SIG-M5 treated with dmso at 0.1 percent for 504 hours (cell line): Measurements from ENCODE around the gene WDR47.
"Not testable (repeated sequence)": the region's sequence is repeated elsewhere in the genome, so short reads cannot be mapped to it uniquely, and the experiment has no call there.

ENCODE experiments used
- DNase-seq: peaks from one replicate; lab custom pipeline; 2025; ENCODE audit not compliant: unreplicated experiment; lab: John Stamatoyannopoulos, UW

WDR47 gene

DNA sequence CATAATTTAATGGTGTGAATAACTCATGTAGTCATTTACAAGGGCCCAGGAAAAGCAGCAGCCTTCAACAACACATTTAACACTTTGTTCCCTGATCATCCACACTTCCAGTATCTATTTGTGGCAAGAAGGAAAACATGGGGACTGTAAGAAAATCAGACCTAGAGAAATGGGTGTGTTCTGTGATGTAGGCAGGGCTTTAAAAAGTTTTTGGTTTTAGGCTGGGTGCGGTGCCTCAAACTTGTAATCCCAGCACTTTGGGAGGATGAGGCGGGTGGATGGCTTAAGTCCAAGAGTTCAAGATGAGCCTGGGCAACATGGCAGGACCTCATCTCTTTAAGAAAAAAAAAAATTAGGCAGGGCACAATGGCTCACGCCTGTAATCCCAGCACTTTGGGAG lies 14.2 kb upstream of the WDR47 start:
- DNase-seq, result no peak

DNA sequence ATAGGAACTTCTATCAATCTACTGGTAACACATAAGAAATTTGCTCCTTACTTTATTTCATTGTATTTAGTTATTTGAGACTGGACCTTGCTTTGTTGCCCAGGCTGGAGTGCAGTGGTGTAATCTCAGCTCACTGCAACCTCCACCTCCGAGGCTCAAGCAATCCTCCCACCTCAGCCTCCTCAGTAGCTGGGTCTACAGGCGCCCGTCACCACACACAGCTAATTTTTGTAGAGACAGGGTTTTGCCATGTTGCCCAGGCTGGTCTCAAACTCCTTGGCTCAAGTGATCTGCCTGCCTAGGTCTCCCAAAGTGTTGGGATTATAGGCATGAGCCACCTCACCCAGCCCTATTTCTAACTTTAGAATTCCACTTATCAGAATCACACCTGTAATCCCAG lies 10.2 kb upstream of the WDR47 start:
- DNase-seq, result not testable (repeated sequence)

DNA sequence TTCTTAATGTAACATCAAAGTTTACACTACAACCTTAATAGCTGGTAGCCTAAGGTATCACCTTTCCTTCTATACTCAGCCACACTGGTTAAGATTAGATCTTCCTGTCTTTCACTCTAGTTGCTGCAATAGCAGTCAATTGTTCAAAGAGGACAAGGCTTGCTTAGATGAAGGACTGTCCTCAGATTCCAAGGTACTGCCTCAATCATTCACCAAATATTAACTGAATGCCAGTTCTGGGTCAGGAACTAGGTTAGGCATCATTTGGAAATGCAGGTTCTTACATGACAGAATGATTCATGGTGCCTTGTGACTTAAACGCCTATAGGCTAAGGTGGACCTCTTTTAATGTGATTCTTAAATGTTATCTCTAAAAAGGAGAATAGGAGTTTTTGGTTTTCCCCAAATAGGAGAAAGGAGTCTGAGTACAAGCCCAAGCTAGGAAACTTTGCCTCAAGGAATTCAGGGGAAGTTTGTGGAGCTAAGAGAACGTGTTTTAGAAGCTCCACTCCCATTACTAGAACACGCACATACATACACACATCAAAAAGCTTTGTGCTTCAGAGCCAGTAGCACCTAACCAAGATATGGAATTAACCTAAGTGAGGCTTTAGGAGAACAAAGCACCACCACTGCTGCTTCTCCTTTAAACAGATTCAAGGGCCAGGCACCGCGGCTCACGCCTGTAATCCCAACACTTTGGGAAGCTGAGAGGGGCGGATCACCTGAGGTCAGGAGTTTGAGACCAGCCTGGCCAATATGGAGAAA lies 8.5 kb upstream of the WDR47 start:
- DNase-seq, result no peak

DNA sequence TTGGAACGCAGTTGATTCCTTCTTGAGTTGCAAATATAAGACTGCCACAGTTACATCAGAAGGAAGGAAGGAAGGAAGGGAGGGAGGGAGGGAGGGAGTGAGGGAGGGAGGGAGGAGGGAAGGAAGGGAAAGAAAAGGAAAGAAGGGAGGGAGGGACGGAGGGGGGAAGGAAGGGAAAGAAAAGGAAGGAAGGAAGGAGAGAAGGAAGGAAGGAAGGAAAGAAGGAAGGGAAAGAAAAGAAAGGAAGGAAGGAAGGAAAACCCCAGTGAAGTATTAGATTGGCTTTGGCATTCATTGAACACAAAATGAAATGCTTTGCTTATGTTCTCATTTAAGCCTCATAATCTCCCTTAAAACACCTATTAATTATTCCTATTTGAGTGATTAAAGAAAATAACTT lies 6.4 kb upstream of the WDR47 start:
- DNase-seq, result no peak

DNA sequence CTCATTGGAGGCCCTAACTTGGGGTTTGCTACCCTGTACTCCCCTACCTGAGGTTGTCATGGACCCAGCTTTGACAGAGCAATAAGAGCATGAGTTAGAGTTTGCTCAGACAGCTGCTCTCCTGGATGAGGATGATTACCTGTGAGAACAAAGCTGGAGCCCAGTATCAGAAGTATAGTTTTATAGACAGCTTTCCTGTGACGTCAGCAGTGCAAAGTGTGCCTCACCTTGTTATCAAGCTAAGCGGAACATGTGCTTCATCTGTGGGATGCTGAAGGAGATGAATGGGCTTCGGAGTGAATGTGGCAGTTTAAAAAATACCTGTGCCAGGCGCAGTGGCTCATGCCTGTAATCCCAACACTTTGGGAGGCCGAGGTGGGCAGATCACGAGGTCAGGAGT lies 5.4 kb upstream of the WDR47 start:
- DNase-seq, result no peak

DNA sequence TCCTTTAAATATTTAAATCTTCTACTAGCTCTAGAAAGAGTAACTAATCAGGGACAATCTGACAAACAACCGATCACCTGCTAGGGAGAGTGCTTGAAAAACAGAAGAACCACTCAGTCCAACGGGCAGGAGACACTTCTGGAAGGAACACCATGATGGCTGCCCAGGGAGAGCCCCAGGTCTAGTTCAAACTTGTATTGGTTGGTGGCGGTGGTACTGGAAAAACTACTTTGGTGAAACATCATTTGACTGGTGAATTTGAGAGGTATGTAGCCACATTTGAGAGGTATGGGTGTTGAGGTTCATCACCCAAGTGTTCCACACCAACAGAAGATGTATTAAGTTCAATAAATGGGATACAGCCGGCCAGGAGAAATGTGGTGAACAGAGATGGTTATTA lies 4.8 kb upstream of the WDR47 start:
- DNase-seq, result no peak

DNA sequence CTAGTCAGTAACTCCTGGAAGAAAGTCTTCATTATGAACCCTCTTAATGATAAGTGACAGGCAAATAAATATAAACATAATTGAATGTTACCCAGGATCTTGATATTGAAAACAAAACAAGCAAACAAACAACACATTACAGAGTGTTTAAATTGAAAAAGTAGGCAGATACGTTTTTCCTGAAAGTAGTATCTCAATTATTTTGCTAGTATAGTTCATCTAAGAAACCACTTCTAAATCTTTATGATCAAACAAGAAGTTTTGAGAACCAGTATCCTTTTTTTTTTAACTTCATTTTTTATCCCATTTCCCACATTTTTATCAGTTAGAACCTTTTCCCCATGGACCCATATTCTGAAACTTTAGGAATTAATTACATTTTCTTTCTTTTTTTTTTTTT lies 3.7 kb upstream of the WDR47 start:
- no peak for DNase-seq

DNA sequence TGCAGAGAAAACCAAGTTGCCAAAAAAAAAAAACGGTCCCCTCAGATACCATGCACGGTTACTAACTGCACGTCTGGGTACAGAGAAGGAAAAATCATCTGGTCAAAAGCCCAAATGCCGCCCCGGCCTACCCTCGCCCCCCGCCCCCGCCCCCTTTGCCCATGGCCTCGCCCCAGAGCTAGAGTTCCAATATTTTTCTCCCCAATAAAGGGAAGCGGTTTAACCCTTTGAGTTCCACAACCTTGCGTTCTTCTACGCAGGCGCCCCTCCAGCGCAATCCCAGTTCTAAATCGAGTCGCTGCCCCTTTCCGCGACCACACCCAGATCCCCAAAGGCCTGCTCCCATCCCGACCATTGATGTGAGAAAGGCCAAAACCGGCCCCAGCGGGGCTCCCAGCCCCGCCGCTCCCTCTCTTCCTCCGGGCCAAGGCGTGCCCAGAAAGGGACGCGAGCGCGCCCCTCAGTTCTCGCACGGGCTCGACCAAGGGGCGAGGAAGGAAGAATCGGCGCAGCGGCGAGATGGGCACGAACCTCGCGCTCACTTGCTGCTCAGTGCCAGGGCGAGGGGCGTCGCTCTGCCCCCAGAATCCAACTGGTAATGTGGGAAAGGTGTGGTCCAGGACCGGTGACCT lies 797 bp downstream of the WDR47 start:
- DNase-seq, result peak; percentile 50

DNA sequence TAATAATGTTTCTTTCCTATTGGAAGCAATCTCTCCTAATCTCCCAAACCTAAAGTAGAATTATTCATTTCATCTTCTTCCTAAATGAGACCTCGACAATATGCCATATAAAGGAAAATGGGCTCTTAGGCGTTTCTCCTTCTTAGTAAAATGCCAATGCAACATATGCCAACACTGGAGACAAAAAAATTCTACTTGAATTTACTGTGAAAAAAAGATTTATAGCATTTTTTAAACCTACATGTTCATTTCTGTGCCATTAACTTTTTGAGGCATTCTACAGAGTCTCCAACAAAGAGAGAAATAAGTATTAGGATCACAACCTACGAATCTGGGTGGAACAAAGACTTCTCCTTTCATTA lies 1.3 kb downstream of the WDR47 start:
- no peak for DNase-seq

DNA sequence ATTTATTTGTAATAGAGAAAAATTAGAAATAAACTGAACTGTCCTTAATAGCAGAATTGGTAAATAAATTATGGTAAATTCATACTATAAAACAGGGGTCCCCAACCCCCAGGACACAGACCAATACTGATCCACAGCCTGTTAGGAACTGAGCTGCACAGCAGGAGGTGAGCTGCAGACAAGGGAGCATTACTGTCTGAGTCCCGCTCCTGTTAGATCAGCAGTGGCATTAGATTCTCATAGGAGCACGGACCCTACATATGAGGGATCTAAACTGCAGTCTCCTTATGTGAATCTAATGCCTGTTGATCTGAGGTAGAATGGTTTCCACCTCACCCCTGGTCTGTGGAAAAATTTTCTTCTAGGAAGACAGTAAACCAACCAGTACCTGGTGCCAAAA lies 7.5 kb downstream of the WDR47 start:
- DNase-seq, result no peak

DNA sequence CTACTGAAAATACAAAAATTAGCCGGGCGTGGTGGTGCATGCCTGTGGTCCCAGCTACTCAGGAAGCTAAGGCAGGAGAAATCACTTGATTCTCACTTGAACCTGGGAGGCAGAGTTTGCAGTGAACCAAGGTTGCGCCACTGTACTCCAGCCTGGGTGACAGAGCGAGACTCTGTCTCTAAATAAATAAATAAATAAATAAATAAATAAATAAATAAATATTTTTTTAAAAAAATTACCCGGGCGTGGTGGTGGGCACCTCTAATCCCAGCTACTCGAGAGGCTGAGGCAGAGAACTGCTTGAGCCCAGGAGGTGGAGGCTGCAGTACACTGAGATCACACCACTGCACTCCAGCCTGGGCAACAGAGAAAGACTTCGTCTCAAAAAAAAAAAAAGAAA lies 12.4 kb downstream of the WDR47 start:
- DNase-seq, result not testable (repeated sequence)

DNA sequence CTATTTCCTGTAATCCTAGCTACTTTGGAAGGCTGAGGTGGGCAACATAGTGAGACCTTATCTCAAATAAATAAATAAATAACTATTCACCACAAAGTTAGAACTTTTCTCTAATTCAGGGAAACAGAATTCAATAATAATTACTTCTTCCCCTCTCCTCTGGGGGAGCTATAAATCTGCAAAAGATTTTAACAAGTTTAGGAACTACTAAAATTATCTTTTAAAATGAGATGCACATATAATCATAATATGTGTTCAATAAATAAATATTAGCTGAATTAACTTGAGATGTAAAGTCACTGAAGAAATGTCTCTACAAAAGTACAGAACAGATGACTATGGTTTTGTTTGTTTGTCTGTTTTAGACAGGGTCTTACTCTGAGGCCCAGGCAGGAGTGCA lies 14.1 kb downstream of the WDR47 start:
- peak; percentile 14 for DNase-seq

DNA sequence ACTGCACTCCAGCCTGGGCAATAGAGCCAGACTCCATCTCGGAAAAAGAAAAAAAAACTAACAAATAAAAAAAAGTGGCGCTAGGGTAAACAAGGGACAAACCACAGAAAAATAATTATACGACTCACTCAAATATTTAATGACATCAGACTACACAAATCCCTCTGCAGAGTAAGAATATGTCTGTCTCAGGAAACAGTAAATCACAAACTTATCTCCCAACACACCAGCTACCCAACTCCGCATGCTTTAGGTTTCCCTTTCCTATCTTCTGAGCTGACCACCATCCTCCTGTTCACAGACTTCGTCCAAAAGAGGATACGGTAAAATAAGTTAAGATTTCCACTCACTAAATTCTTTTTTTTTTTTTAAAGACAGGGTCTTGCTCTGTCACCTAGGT lies 16.2 kb downstream of the WDR47 start:
- no peak for DNase-seq

DNA sequence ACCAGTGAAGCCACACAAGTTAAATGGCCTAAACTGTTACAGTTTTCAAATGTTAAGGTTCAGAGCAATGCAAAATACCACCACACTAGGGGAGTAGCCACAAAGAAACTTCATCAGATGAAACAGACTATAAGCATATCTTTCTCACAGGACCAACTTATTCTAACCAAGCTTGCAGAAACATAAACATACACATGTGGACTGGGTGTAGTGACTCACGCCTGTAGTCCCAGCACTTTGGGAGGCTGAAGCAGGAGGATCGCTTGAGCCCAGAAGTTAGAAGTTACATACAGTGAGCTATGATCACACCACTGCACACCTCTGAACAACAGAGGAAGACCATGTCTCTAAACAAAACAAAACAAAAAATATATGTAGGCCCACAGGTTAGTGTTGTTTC lies 17.3 kb downstream of the WDR47 start:
- no peak for DNase-seq

DNA sequence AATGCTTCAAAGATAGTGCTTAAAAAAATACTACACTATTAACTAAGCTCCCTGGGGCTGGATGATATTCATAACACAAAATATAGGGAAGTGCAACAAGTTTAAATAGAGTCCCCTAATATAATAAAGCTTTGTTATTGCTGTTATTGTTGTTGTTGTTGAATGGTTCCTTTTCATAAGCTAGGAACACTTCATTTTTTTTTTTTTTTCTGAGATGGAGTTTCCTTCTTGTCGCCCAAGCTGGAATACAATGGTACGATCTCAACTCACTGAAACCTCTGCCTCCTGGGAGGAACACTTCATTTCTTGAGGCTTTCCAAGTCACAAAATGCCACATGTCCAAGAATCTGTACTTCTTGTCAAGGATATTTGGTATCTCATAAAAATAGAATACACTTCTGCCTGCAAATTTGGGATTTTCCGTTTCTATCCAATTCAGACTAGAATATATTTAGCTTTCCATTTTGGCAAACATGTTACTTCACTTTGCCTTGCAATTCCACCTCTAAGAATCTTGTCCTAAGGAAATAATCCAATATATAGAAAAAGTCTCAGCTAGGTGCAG lies 21.1 kb downstream of the WDR47 start:
- DNase-seq, result no peak

DNA sequence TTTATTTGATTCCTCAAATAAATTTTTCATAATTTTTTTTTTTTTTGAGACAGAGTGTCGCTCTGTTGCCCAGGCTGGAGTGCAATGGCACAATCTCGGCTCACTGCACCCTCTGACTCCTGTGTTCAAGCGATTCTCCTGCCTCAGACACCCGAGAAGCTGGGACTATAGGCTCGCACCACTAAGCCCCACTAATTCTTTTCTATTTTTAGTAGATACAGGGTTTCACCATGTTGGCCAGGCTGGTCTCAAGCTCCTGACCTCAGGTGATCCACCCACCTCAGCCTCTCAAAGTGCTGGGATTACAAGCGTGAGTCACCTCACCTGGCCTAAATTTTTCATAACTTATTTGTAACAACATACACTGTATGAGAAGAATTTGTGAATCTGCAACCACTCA lies 24.2 kb downstream of the WDR47 start:
- DNase-seq, result not testable (repeated sequence)

DNA sequence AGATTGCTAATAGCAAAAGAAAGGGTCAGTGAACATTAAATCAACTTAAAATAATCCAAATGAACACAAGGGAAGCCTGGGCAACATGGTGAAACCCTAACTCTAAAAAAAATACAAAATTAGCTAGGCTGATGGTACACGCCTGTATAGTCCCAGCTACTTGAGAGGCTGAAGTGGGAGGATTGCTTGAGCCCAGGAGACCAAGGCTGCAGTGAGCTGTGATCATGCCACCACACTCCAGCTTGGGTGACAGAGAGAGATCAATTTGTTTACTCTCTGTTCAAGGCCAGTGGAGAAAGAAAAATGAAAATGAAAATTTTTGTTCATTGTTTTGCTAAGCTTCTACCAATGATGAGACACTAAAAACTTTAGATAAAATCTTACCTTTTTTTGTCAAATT lies 24.8 kb downstream of the WDR47 start:
- no peak for DNase-seq

DNA sequence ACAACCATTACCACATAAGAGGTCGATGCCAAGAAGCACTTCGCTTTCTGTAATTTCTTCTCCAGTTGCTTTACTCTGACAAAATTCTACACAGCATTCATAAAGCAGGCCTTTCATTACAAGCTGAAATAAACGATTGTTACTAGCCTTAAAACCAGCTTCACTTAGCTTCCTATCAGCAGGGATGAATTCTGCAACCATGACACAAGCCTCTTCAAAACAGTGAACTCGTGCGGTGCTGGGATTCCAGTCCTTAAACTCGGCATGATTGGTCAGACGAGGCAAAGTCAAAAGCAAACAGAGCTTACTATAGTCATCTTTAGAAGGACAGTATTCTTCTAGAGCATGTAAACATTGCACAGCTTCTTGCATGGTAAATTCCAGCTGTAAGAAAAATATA lies 30.6 kb downstream of the WDR47 start:
- DNase-seq, result no peak

DNA sequence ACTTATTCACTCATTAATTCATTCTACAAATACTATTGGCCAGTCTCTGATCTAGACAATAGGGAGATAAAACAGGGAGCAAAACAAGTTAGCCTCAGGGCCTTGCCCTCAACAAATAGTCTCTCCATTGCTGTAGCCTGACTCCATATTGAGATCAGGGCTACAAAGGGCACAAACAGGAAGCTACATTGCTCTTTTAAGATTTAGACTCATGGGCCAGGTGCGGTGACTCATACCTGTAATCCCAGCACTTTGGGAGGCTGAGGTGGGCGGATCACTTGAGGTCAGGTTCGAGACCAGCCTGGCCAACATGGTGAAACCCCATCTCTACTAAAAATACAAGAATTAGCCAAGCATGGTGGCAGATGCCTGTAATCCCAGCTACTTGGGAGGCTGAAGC lies 45.3 kb downstream of the WDR47 start:
- DNase-seq, result not testable (repeated sequence)

DNA sequence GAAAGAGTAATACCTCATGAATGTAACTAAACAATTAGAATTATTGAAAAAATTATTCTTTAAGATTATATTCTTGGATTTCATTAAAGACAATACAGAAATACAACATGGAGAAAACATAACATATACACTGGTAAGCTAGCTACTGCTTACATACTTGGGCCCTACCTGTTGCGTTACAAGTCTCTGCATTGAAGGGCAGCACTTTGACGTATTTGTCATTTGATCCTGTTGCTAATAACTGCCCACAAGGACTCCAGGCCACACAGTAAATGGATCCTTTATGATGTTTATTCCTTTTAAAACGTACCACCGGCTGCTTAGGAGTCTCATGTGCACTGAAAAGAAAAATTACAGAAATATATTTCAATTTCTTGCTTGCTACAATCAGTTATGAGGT lies 58.8 kb downstream of the WDR47 start:
- no peak for DNase-seq

DNA sequence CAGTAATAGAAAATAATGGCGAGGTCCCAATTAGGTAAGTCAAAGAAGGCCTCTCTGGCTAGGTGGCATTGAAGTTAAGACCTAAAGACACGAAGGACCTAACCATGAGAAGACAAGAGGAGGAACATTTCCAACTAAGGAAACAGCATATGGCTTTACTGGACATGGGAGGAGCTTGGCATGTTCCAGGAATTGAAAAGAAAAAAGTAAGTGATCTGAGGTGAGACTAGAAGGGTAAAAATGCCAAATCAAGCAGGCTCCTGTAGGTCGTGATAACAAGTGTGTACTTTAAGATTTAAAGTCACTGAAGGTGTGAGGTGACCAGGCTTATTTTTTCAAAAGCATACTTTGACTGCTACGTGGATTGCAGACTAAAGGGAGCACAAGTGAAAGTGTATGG lies 65.2 kb downstream of the WDR47 start:
- no peak for DNase-seq

DNA sequence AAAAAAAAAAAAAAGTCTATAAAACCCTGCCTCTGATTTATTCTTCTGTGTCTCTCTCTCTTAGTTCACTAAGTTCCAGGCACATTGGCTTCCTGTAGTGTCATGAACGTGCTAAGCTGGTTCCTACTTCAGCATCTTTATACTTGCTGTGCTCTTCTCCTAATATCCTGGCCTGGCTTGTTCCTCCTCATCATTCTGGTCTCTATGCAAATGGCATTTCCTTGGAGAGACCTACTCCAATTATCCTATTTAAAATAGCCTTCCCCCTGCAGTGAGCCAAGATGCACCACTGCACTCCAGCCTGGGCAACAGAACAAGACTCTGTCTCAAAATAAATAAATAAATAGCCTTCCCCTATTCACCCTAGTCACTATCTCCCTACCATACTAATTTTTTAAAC lies 69.0 kb downstream of the WDR47 start:
- no peak for DNase-seq

DNA sequence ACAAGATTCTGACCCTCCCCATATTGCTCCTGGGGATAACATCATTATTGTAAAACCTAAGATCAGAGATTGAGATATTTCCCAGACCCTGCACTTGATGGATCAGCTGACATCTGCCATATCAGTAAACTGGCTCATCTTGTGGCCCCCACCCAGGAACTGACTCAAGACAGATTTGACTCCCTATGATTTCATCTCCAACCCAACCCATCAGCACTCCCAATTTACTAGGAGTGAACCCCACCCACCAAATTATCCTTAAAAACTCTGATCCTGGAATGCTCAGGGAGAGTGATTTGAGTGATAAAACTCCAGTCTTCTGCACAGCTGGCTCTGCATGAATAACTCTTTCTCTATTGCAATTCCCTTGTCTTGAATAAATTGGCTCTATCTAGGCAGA lies 72.6 kb downstream of the WDR47 start:
- DNase-seq, result no peak
